Neural cell (in vitro differentiated cells): ENCODE measurements around the gene PAX3. TPM values are rescaled to one million over a fixed set of nuclear protein-coding genes. Genes with fewer than 3 reads are reported as not detected.

Source experiments
- H2AFZ ChIP-seq: fragments of 200-600, 300-800 bp; sonication (generic), shearing (Covaris generic); 2 replicates; pipeline ENCODE4 v1.6.0; 2014; ENCODE audit warnings: low read depth, mild to moderate bottlenecking, antibody characterized with exemption, low read length, moderate library complexity
- H3F3A ChIP-seq: fragments of 200-600 bp; shearing (Covaris generic); 2 replicates; pipeline ENCODE4 v1.6.1; 2016; ENCODE audit warnings: mild to moderate bottlenecking, moderate library complexity, mixed read lengths, antibody characterized with exemption, low read length; ENCODE audit not compliant: insufficient read depth, poor library complexity, severe bottlenecking
- H3K27ac ChIP-seq: fragments of 200-600, 300-800 bp; sonication (generic), shearing (Covaris generic); 2 replicates; pipeline ENCODE4 v1.5.1; 2014; ENCODE audit warnings: mild to moderate bottlenecking, low read length, moderate library complexity
- H3K27me3 ChIP-seq: fragments of 300-800, 200-600 bp; sonication (generic), shearing (Covaris generic); 2 replicates; pipeline ENCODE4 v1.6.0; 2014; ENCODE audit warnings: mild to moderate bottlenecking, low read depth, low read length, moderate library complexity; ENCODE audit not compliant: insufficient read depth
- H3K36me3 ChIP-seq: fragments of 300-800, 200-600 bp; sonication (generic), shearing (Covaris generic); 2 replicates; pipeline ENCODE4 v1.5.1; 2014; ENCODE audit warnings: mild to moderate bottlenecking, antibody characterized with exemption, low read length, moderate library complexity; ENCODE audit not compliant: insufficient read depth
- H3K4me2 ChIP-seq: fragments of 300-800, 200-600 bp; sonication (generic), shearing (Covaris generic); 2 replicates; pipeline ENCODE4 v1.6.0; 2014; ENCODE audit warnings: mild to moderate bottlenecking, low read length
- H3K4me3 ChIP-seq: fragments of 300-800, 200-600 bp; sonication (generic), shearing (Covaris generic); 2 replicates; pipeline ENCODE4 v1.5.1; 2014; ENCODE audit warnings: mild to moderate bottlenecking, low read length, moderate library complexity
- H3K79me2 ChIP-seq: fragments of 200-600 bp; shearing (Covaris generic); replicated peaks from 2 replicates; pipeline ENCODE4 v1.6.0; 2014; ENCODE audit warnings: mild to moderate bottlenecking, low read length, moderate library complexity; ENCODE audit not compliant: insufficient read depth
- H3K9ac ChIP-seq: fragments of 300-800, 200-600 bp; sonication (generic), shearing (Covaris generic); 2 replicates; pipeline ENCODE4 v1.6.1; 2016; ENCODE audit warnings: mild to moderate bottlenecking, low read length, mixed read lengths
- H3K9me2 ChIP-seq: fragments of 200-600 bp; shearing (Covaris generic); 2 replicates; pipeline ENCODE4 v1.6.1; 2016; ENCODE audit warnings: mild to moderate bottlenecking, low read length, mixed read lengths; ENCODE audit not compliant: insufficient read depth
- H3K9me3 ChIP-seq: fragments of 200-600, 300-800 bp; sonication (generic), shearing (Covaris generic); 2 replicates; pipeline ENCODE4 v1.6.1; 2016; ENCODE audit warnings: mild to moderate bottlenecking, mixed run types, low read length, moderate library complexity, mixed read lengths
- H4K20me1 ChIP-seq: fragments of 200-600 bp; shearing (Covaris generic); 2 replicates; pipeline ENCODE4 v1.6.1; 2016; ENCODE audit warnings: mild to moderate bottlenecking, mixed run types; ENCODE audit not compliant: insufficient read depth
- EP300 ChIP-seq: fragments of 450-650 bp; conservative IDR thresholded peaks from 2 replicates; pipeline ENCODE4 v1.6.1; 2014; ENCODE audit warnings: antibody characterized with exemption, mild to moderate bottlenecking, moderate library complexity; ENCODE audit not compliant: poor library complexity, severe bottlenecking
- EZH2 ChIP-seq: fragments of 200-600, 300-800 bp; shearing (Covaris generic), sonication (generic); IDR thresholded peaks from 2 replicates; pipeline ENCODE4 v1.6.1; 2014; ENCODE audit warnings: antibody characterized with exemption, low read length, borderline replicate concordance, mild to moderate bottlenecking; ENCODE audit not compliant: insufficient read depth, poor library complexity, severe bottlenecking
- MXI1 ChIP-seq: fragments of 450-650 bp; conservative IDR thresholded peaks from 2 replicates; pipeline ENCODE4 v1.6.1; 2014; ENCODE audit warnings: antibody characterized with exemption, mild to moderate bottlenecking; ENCODE audit not compliant: poor library complexity, severe bottlenecking
- POLR2AphosphoS5 ChIP-seq: IDR thresholded peaks from 2 replicates; pipeline ENCODE4 v1.6.1; 2012
- RAD21 ChIP-seq: fragments of 450-650 bp; conservative IDR thresholded peaks from 2 replicates; pipeline ENCODE4 v1.6.1; 2014; ENCODE audit warnings: antibody characterized with exemption, mild to moderate bottlenecking, moderate library complexity
- SMC3 ChIP-seq: fragments of 450-650 bp; conservative IDR thresholded peaks from 2 replicates; pipeline ENCODE4 v1.6.1; 2014; ENCODE audit warnings: antibody characterized with exemption, mild to moderate bottlenecking, moderate library complexity; ENCODE audit not compliant: poor library complexity
- TAF1 ChIP-seq: IDR thresholded peaks from 2 replicates; pipeline ENCODE4 v1.6.1; 2012; ENCODE audit warnings: low read depth
- polyA plus RNA-seq: library from polyadenylated mRNA; depleted of rRNA; stranded (reverse); fragments of >200 nt; gene quantifications from 2 replicates; pipeline ENCODE4 v1.2.3, GENCODE V29; 2014
- TF ChIP-seq, protein P1 (sequence below): fragments of 450-650 bp; IDR thresholded peaks from 2 replicates; pipeline ENCODE4 v1.5.1; 2014; ENCODE audit warnings: antibody characterized with exemption, mild to moderate bottlenecking, moderate library complexity; ENCODE audit not compliant: poor library complexity, severe bottlenecking
- TF ChIP-seq, protein P2 (sequence below): IDR thresholded peaks from 2 replicates; pipeline ENCODE4 v1.6.1; 2012; ENCODE audit warnings: borderline replicate concordance

Gene PAX3
- polyA plus RNA-seq, 1 donor from 2014 or later: not detected

DNA sequence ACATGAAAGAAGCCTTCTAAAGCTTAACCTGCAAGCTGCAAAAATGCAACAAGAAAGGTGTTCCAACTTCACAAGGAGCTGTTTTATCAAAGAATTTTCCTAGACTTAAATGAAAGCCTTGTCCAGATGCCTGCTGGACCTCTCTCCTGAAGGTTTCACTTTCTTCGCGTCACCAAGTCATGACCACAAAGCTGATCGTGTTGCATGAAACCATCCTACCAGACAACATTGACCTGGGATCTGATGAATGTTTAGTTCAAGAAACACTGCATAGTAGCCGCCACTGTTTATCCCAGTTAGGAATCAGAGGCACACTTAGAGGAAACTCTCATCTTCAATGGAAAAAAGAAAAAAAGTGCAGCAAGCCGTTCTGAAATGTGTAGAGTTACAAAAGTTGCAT lies 26.9 kb downstream of the PAX3 start:
- TF ChIP-seq EZH2: no peak
- TF ChIP-seq MXI1: no peak
- TF ChIP-seq, protein P1, sequence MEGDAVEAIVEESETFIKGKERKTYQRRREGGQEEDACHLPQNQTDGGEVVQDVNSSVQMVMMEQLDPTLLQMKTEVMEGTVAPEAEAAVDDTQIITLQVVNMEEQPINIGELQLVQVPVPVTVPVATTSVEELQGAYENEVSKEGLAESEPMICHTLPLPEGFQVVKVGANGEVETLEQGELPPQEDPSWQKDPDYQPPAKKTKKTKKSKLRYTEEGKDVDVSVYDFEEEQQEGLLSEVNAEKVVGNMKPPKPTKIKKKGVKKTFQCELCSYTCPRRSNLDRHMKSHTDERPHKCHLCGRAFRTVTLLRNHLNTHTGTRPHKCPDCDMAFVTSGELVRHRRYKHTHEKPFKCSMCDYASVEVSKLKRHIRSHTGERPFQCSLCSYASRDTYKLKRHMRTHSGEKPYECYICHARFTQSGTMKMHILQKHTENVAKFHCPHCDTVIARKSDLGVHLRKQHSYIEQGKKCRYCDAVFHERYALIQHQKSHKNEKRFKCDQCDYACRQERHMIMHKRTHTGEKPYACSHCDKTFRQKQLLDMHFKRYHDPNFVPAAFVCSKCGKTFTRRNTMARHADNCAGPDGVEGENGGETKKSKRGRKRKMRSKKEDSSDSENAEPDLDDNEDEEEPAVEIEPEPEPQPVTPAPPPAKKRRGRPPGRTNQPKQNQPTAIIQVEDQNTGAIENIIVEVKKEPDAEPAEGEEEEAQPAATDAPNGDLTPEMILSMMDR: no peak
- no peak for TF ChIP-seq RAD21
- TF ChIP-seq TAF1: no peak
- no peak for TF ChIP-seq SMC3
- no peak for TF ChIP-seq EP300
- TF ChIP-seq POLR2AphosphoS5: no peak
- TF ChIP-seq, protein P2, sequence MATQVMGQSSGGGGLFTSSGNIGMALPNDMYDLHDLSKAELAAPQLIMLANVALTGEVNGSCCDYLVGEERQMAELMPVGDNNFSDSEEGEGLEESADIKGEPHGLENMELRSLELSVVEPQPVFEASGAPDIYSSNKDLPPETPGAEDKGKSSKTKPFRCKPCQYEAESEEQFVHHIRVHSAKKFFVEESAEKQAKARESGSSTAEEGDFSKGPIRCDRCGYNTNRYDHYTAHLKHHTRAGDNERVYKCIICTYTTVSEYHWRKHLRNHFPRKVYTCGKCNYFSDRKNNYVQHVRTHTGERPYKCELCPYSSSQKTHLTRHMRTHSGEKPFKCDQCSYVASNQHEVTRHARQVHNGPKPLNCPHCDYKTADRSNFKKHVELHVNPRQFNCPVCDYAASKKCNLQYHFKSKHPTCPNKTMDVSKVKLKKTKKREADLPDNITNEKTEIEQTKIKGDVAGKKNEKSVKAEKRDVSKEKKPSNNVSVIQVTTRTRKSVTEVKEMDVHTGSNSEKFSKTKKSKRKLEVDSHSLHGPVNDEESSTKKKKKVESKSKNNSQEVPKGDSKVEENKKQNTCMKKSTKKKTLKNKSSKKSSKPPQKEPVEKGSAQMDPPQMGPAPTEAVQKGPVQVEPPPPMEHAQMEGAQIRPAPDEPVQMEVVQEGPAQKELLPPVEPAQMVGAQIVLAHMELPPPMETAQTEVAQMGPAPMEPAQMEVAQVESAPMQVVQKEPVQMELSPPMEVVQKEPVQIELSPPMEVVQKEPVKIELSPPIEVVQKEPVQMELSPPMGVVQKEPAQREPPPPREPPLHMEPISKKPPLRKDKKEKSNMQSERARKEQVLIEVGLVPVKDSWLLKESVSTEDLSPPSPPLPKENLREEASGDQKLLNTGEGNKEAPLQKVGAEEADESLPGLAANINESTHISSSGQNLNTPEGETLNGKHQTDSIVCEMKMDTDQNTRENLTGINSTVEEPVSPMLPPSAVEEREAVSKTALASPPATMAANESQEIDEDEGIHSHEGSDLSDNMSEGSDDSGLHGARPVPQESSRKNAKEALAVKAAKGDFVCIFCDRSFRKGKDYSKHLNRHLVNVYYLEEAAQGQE: no peak
- Histone ChIP-seq H3K4me3 (no peak overlapping the region), H3K9me3 (no peaks in the 10 kb centered on the region), H3K27ac (no peak overlapping the region), H3K4me2 (no peak overlapping the region), H3K9ac (no peak overlapping the region), H3K9me2 (no peaks in the 10 kb centered on the region), H3K79me2 (no peaks in the 10 kb centered on the region), H3F3A (no peaks in the 10 kb centered on the region), H2AFZ (no peak overlapping the region), H3K36me3 (no peaks in the 10 kb centered on the region), H4K20me1 (no peaks in the 10 kb centered on the region), H3K27me3 (peaks cover 98% of the 10 kb centered on the region)

DNA sequence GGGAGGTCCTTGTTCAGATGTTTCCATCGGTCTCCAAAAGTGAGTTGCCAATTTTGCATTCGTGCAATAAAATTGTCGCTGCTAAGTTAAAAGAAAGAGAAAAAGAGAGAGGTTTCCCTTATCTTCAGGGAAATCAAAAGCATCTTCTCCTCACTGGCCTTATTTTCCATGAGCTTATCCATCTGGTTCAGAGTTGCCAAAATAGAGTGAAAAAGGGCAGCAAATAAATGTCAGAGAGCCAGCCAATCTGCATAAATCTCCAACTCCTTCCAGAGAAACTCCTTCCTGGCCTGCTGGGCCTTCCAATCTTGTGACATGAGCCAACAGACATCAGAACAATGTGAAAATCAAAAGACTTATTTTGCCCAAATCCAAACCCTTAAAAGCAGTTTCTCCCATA lies 28.4 kb downstream of the PAX3 start:
- Histone ChIP-seq H4K20me1 (no peaks in the 10 kb centered on the region), H3K4me2 (no peak overlapping the region), H3K27ac (no peak overlapping the region), H3K27me3 (peaks cover 96% of the 10 kb centered on the region), H3F3A (no peaks in the 10 kb centered on the region), H2AFZ (no peak overlapping the region), H3K36me3 (no peaks in the 10 kb centered on the region), H3K4me3 (no peak overlapping the region), H3K9me3 (no peaks in the 10 kb centered on the region), H3K79me2 (no peaks in the 10 kb centered on the region), H3K9me2 (no peaks in the 10 kb centered on the region), H3K9ac (no peak overlapping the region)
- no peak for TF ChIP-seq POLR2AphosphoS5
- TF ChIP-seq, protein P1: no peak
